ENCODE measurements around the gene AMIGO1.

DNA sequence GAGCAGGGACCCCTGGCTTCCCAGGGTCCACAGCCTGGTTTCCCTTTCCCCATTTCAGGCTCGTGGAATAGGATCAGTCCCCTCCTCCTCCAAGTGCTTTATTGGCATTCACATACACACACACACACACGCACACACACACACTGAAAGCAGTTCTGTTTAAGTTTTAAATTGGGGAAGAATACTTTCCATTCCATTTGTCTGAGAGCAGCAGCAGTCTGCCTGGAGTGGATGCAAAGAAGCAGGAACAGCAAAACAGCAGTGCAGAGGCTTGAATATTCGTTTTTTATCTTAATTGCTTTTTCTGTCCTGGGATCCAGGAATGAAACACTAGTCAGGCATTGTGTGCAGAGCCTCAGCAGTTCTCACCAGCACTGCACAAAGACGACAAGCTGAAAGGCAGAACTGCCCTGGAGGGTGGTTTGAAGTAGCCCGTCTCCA is 8.6 kb downstream of the AMIGO1 start:
- TF ChIP-seq POLR2A (IDR thresholded peaks at IDR 0.05; ENCODE audit: low read depth, low read length) (no peak), POLR2AphosphoS5 (IDR thresholded peaks at IDR 0.05; ENCODE audit: low read depth, low read length) (no peak)

Data from GM12892 (cell line).